ENCODE results near the gene OLIG2.

The OLIG2 gene

GRCh38 chr21:33033094-33033951 lies 7.6 kb downstream of the OLIG2 start:
- DNase-seq (ENCODE audit: low spot score): no peak

DNA sequence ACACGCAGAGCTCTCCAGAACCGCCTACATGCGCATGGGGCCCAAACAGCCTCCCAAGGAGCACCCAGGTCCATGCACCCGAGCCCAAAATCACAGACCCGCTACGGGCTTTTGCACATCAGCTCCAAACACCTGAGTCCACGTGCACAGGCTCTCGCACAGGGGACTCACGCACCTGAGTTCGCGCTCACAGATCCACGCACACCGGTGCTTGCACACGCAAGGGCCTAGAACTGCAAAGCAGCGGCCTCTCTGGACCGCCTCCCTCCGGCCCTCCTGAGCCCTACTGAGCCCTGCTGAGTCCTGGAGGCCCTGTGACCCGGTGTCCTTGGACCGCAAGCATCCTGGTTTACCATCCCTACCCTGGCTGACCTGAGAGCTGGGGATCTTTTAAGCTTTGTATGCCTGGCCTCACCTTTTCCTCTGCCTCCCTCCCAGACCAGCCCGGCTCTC lies 8.3 kb downstream of the OLIG2 start:
- no peak for DNase-seq (ENCODE audit: low spot score)

DNA sequence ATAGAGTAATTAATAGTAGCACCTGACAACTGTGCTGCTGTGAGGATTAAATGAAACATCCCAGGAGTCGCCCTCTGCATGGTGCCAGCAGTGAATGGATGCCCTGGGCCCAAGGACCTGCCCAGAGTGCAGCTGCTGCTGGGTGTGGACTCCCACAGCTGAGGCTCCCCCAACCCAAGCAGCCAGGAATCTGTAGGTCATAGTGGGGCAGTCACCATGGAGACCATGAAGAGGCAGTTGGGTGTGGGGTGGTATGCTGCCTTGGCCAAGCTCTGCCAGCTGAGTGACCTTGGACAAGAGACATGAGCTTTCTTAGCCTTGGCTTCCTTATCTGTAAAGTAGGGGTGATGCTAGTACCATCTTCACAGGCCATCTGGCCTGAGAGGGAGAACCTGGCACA lies 9.4 kb downstream of the OLIG2 start:
- DNase-seq (ENCODE audit: low spot score): no peak

DNA sequence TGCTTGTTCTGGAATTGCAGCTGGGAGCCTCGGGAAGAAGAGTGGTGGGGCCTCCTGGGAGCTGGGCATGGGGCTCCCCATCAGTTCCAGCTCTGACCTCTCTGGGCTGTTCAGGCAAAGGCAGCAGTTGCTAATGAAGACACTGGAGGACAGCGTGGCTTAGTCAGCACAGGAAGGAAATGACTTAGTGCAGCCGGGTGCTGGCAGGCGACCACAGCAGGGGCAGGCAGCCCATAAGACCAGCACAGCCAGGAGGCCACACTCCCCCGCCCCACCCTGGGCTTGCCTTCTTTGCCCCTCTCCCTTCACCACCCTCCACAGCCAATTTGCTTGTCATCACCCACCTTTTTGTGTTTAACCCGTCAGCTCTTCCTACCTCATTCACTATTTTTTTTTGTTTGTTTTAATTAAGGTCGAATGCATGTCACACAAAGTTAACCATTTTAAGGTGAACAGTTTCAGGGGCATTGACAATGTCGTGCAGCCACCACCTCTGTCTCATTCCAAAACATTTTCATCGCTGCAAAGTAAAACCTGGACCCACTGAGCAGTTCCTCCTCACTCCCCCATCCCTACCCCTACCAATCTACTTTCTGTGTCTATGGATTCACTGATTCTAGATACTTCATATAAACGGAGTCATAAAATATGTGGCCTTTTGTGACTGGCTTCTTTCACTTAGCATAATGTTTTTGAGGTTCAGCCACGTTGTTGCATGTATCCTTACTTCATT lies 10.9 kb downstream of the OLIG2 start:
- peak; percentile 37 for DNase-seq (ENCODE audit: low spot score)

DNA sequence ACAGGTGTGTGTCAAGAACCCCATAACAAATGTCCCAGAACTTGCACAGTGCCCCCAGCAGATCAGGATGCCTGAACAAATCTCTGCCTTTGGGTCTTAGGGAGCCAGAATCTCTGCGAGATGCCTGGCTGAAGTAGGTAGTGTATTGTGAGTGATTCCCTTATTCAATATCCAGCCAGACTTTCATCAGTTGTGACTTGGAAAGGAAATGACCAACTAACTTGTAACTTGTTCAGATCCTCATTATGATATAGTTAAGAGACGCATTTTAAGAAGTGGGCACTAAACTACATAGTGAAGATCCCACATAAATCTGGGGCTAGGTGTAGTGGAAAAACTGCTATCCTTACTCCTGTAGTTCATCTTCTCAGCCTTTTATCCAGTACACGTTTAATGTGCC lies 11.8 kb downstream of the OLIG2 start:
- no peak for DNase-seq (ENCODE audit: low spot score)

- no peak for DNase-seq (ENCODE audit: low spot score)
These were observed 13.8 kb downstream of the OLIG2 start for GRCh38 chr21:33039536-33039935.

DNA sequence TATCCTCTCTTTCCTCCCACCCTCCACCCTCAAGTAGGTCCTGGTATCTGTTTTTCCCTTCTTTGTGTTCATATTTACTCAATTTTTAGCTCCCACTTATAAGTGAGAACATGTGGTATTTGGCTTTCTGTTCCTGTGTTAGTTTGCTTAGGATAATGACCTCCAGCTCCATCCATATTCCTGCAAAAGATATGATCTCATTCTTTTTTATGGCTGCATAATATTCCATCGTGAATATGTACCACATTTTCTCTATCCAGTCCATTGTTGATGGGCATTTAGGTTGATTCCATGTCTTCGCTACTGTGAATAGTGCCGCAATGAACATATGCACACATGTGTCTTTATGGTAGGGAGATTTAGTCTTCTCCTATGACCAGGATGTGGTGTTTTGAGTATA lies 14.5 kb downstream of the OLIG2 start:
- DNase-seq (ENCODE audit: low spot score): no peak

DNA sequence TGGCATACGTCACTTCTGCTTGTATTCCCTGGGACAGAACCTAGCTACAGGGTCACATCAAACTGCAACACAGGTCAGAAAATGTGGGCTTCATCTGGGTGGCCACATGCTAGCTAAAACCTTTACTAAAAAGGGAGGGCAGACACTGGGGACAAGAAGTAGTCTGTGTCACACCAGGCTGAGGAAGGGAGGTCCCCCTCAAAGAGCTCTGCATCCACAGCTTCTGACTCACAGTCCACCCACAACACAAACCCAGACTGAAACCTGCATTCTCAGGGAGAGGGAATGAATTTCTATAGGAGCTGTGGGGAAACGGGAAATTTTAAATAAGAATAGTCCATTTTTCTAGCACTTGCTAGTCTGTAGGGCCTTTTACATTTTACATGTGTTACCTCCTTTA lies 16.2 kb downstream of the OLIG2 start:
- no peak for DNase-seq (ENCODE audit: low spot score)

DNA sequence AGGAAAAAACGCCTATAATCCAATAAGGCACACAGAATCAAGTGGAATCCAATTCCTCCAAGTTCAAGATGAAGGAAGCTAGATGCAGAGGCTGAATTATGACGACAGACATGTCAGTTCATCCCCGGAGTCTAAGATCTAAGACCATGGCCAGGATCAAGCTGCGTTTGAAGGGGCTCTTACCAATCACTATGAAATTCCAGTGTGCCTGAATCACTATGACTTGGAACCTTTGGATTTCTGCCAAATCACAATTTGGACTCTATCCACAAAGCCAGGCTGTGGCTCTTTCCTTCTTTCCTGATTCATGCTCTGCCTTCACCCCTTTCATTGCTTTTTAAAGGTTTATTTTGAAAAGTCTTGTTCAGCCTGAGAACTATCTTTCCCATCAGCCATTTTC lies 17.1 kb downstream of the OLIG2 start:
- DNase-seq (ENCODE audit: low spot score): no peak

- no peak for DNase-seq (ENCODE audit: low spot score)
These were observed 20.7 kb downstream of the OLIG2 start for GRCh38 chr21:33046455-33046854.

GRCh38 chr21:33047231-33047630 lies 21.5 kb downstream of the OLIG2 start:
- DNase-seq (ENCODE audit: low spot score): no peak

GRCh38 chr21:33051925-33052324 lies 26.2 kb downstream of the OLIG2 start:
- no peak for DNase-seq (ENCODE audit: low spot score)

DNA sequence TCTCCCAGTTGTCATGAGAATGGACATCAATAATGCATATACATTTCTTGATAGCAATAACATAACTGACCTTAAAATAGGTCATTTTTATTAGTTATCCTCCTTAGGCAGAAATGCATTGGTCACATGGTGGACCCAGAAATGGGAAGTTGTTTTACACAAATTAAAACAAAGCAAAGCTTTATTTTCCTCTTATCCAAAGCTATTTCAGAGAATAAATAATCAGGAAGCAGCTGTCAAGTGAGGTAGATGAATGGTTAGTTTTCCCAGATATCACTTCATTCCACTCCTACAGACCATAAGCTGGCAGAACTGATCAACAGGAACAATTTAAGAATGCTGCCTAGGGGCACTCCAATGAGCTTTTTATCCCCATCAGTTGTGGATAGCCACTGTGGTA lies 28.2 kb downstream of the OLIG2 start:
- no peak for DNase-seq (ENCODE audit: low spot score)

DNA sequence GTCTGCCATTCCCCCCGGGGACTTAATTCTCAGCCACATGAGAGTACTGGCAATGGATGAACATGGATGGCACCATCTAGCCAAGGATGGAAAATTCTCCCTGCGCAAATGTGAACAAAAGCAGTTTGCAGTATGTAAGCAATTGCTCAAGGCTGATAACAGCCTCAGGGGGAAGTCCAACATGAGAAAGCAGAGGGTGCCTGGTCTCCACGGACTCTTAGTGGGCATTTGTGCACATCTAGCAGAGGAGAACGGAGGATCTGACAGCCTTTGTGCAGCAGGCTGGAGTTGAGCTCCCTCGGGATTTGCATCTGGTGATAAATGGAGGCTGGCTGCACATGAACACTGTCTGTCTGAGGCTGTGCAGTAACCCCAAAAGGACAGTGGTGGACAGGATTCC lies 30.3 kb downstream of the OLIG2 start:
- no peak for DNase-seq (ENCODE audit: low spot score)

DNA sequence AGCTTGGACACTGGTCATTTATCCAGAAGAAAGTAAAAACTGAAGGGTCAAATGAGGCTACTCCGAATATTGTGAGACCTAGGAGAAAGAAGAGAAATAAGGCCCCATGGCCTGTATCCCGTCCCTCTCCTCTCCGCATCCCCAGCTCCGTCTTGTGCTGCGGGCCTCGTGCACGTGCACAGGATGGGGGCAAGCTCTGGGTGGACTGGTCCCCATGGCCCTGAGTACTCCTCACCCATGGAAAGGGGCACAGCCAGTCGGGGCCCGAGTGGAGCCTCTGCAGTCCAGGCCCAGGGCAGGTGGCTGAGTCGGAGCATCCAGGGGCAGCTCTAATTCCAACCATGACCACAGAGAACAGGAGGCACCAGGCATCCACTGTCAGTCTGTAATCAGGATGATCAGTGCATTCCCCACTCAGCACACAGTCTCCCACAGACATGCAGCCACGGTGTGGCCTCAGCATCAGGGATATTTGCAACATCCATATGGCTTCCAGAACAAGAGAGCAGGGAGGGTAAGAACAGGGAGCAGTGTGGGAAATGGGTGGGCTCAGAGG lies 31.7 kb downstream of the OLIG2 start:
- DNase-seq (ENCODE audit: low spot score): no peak

DNA sequence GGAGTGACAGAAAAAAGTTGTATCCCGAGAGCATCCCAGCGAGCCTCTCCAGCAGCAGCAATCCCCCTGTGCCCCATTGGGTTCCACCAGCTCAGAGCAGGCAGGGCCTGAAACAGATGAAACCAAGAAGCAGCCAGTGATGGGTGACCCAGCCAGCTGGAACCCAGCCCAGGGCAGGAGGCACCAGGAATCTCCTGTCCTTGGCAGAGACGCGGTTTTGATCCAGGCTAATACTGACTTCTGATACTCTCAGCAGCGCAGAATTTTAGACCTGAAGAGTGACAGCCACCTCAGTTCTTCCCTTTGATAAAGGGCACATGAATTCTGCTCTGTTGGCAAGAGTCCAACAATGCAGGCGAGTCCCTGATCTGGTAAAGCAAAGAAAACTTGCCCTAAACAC lies 32.8 kb downstream of the OLIG2 start:
- no peak for DNase-seq (ENCODE audit: low spot score)

DNA sequence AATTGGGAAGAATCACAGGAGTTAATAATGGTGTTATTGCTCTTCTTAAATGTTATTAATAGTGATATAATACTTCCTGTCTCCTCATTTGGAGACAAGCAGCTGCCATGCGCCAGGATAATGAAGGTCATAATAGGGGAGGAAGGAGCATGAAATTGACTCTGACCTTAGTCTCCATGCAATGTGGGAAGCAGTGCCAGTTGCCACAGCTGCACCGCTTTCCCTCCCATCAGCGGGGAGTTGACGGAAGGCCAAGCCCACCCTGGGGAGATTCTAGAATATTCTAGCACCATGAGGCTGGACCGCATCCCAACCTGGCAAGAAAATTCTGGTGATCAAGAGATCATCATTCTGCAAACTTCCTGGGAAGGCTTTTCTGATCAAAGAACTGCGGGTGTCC lies 33.2 kb downstream of the OLIG2 start:
- no peak for DNase-seq (ENCODE audit: low spot score)

GRCh38 chr21:33059380-33059841 lies 33.7 kb downstream of the OLIG2 start:
- DNase-seq (ENCODE audit: low spot score): no peak

DNA sequence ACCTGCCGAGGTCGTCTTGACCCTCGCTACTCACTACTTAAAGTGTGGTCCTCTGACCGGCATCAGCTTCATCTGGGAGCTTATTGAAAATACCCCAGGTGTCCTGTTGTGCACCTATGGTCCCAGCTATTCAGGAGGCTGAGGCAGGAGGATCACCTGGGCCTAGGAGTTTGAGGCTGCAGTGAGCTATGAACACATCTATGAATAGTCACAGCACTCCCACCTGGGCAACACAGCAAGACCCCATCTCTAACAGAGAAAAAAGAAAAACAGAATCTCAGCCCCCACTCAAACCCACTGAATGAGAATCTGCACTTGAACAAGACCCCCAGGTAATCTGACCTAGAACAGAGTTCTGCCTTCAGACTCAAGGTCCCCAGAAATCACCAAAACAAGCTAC lies 35.5 kb downstream of the OLIG2 start:
- no peak for DNase-seq (ENCODE audit: low spot score)

DNA sequence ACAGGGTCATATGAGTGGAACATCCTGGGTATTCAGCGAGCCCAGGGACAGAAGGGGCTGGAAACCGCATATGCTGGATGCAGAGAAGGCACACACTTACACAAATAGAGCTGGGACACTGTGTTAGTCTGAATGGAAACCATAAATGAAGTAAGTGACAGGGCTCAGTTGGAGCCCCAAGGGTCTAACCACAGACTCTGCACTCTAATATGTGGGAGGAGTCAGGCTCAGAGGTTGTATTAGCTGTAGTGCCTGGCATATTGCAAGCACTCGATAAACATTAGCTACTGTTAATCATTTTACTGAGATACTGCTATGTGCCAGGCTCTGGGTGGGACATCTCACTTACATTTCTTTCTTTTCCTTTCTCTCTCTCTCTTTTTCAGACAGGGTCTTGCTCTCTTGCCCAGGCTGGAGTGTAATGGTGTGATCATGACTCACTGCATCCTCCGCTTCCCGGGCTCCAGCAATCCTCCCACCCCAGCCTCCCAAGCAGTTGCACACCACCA lies 37.7 kb downstream of the OLIG2 start:
- DNase-seq (ENCODE audit: low spot score): no peak

- DNase-seq (ENCODE audit: low spot score): no peak
These were observed 38.3 kb downstream of the OLIG2 start for GRCh38 chr21:33063907-33064622.

Data from CD4-positive, alpha-beta T cell treated with Interleukin-15 for 4 hours (primary cell).